DOHH2 (cell line): ENCODE results near the gene PITPNC1.

Experiments
- H3F3A ChIP-seq: fragments of 200-600 bp; sonication (generic), shearing (Covaris generic); 2 replicates; pipeline ENCODE4 v1.6.0; 2016; ENCODE audit warnings: antibody characterized with exemption, mild to moderate bottlenecking; ENCODE audit not compliant: control insufficient read depth, insufficient read depth
- H3K27ac ChIP-seq: fragments of 200-600 bp; sonication (generic); 2 replicates; pipeline ENCODE4 v1.5.1; 2014; ENCODE audit warnings: low read depth, mild to moderate bottlenecking, low read length, moderate library complexity
- H3K27me3 ChIP-seq: fragments of 200-600 bp; sonication (generic); 2 replicates; pipeline ENCODE4 v1.6.1; 2014; ENCODE audit warnings: mild to moderate bottlenecking, low read length, mixed read lengths; ENCODE audit not compliant: control insufficient read depth
- H3K36me3 ChIP-seq: fragments of 200-600 bp; sonication (generic); 2 replicates; pipeline ENCODE4 v1.6.1; 2014; ENCODE audit warnings: mild to moderate bottlenecking, low read length, moderate library complexity, mixed read lengths; ENCODE audit not compliant: control insufficient read depth
- H3K4me1 ChIP-seq: fragments of 200-600 bp; sonication (generic); 2 replicates; pipeline ENCODE4 v1.6.1; 2014; ENCODE audit warnings: mild to moderate bottlenecking, low read length, mixed read lengths; ENCODE audit not compliant: control insufficient read depth
- H3K4me2 ChIP-seq: fragments of 200-600 bp; sonication (generic); 2 replicates; pipeline ENCODE4 v1.6.0; 2014; ENCODE audit warnings: mild to moderate bottlenecking, low read length, moderate library complexity
- H3K4me3 ChIP-seq: fragments of 200-600 bp; sonication (generic); 2 replicates; pipeline ENCODE4 v1.5.1; 2014; ENCODE audit warnings: mild to moderate bottlenecking, low read length, mixed read lengths
- H3K79me2 ChIP-seq: fragments of 200-600 bp; sonication (generic); 2 replicates; pipeline ENCODE4 v1.6.1; 2014; ENCODE audit warnings: mild to moderate bottlenecking, low read length, mixed read lengths; ENCODE audit not compliant: control insufficient read depth
- H3K9me2 ChIP-seq: fragments of 200-600 bp; sonication (generic); replicated peaks from 2 replicates; pipeline ENCODE4 v1.6.1; 2014; ENCODE audit warnings: mild to moderate bottlenecking, low read length, mixed read lengths; ENCODE audit not compliant: control insufficient read depth
- H3K9me3 ChIP-seq: fragments of 200-600 bp; sonication (generic); 2 replicates; pipeline ENCODE4 v1.6.1; 2014; ENCODE audit warnings: antibody characterized with exemption, low read length, mixed read lengths; ENCODE audit not compliant: control insufficient read depth, insufficient read depth
- H4K20me1 ChIP-seq: fragments of 200-600 bp; sonication (generic); 2 replicates; pipeline ENCODE4 v1.6.0; 2014; ENCODE audit warnings: low read depth, mild to moderate bottlenecking, antibody characterized with exemption, low read length, moderate library complexity; ENCODE audit not compliant: control insufficient read depth, insufficient read depth
- CTCF ChIP-seq: fragments of 200-600 bp; sonication (generic); IDR thresholded peaks from one replicate; pipeline ENCODE4 v1.5.1; 2014; ENCODE audit warnings: antibody characterized with exemption, mild to moderate bottlenecking, low read depth, low read length; ENCODE audit not compliant: poor library complexity, severe bottlenecking
- EZH2phosphoT487 ChIP-seq: fragments of 200-600 bp; sonication (generic); IDR thresholded peaks from 2 replicates; pipeline ENCODE4 v1.6.1; 2017; ENCODE audit warnings: borderline replicate concordance, mild to moderate bottlenecking, antibody characterized with exemption, low read length, moderate library complexity, mixed read lengths

The PITPNC1 gene

GRCh38 chr17:67675481-67675880 is 298.4 kb downstream of the PITPNC1 start:
- H3K27me3 ChIP-seq, result no peaks in the 10 kb centered on the region
- no peaks in the 10 kb centered on the region for H3K9me2 ChIP-seq
- no peak overlapping the region for H3K4me2 ChIP-seq
- no peaks in the 10 kb centered on the region for H3F3A ChIP-seq
- no peaks in the 10 kb centered on the region for H4K20me1 ChIP-seq
- H3K27ac ChIP-seq, result no peak overlapping the region
- H3K9me3 ChIP-seq, result no peaks in the 10 kb centered on the region
- no peaks in the 10 kb centered on the region for H3K36me3 ChIP-seq
- no peak overlapping the region for H3K4me3 ChIP-seq
- peaks cover 18% of the 10 kb centered on the region for H3K4me1 ChIP-seq
- TF ChIP-seq CTCF (no peak), EZH2phosphoT487 (no peak)
- H3K79me2 ChIP-seq, result no peaks in the 10 kb centered on the region

GRCh38 chr17:67676305-67676704 is 299.2 kb downstream of the PITPNC1 start:
- Histone ChIP-seq H3K4me2 (no peak overlapping the region), H3K27ac (no peak overlapping the region), H3K79me2 (no peaks in the 10 kb centered on the region), H4K20me1 (no peaks in the 10 kb centered on the region), H3K4me1 (peaks cover 26% of the 10 kb centered on the region), H3K27me3 (no peaks in the 10 kb centered on the region), H3F3A (no peaks in the 10 kb centered on the region), H3K4me3 (no peak overlapping the region), H3K36me3 (no peaks in the 10 kb centered on the region), H3K9me3 (no peaks in the 10 kb centered on the region), H3K9me2 (no peaks in the 10 kb centered on the region)
- no peak for TF ChIP-seq EZH2phosphoT487
- no peak for TF ChIP-seq CTCF

- no peak for TF ChIP-seq CTCF
- TF ChIP-seq EZH2phosphoT487, result no peak
- Histone ChIP-seq H3K9me3 (no peaks in the 10 kb centered on the region), H3K9me2 (no peaks in the 10 kb centered on the region), H3F3A (no peaks in the 10 kb centered on the region), H3K4me1 (peaks cover 28% of the 10 kb centered on the region), H3K4me3 (no peak overlapping the region), H3K4me2 (no peak overlapping the region), H3K27me3 (no peaks in the 10 kb centered on the region), H4K20me1 (no peaks in the 10 kb centered on the region), H3K36me3 (no peaks in the 10 kb centered on the region), H3K27ac (no peak overlapping the region), H3K79me2 (no peaks in the 10 kb centered on the region)
Measured at GRCh38 chr17:67678414-67678813, 301.3 kb downstream of the PITPNC1 start.

GRCh38 chr17:67679225-67679624 is 302.1 kb downstream of the PITPNC1 start:
- Histone ChIP-seq H3K27ac (peak overlapping the region; percentile 35), H3K4me1 (peaks cover 28% of the 10 kb centered on the region), H3K79me2 (no peaks in the 10 kb centered on the region), H3K4me3 (peak overlapping the region; percentile 6), H3K36me3 (no peaks in the 10 kb centered on the region), H3K4me2 (peak overlapping the region; percentile 36), H3F3A (no peaks in the 10 kb centered on the region), H3K27me3 (no peaks in the 10 kb centered on the region), H4K20me1 (no peaks in the 10 kb centered on the region), H3K9me2 (no peaks in the 10 kb centered on the region), H3K9me3 (no peaks in the 10 kb centered on the region)
- peak; percentile 29 for TF ChIP-seq CTCF
- TF ChIP-seq EZH2phosphoT487, result no peak
